SIG-M5 treated with dmso at 0.1 percent for 504 hours (cell line): Measurements from ENCODE around the gene KRTAP5-4.
A peak's percentile ranks its signal among the peaks of the same experiment; 100 is the strongest.
"Not testable (repeated sequence)": the region's sequence is repeated elsewhere in the genome, so short reads cannot be mapped to it uniquely, and the experiment has no call there.

Experiments used
- DNase-seq: peaks from one replicate; lab custom pipeline; 2025; ENCODE audit not compliant: unreplicated experiment; lab: John Stamatoyannopoulos, UW

The KRTAP5-4 gene

DNA sequence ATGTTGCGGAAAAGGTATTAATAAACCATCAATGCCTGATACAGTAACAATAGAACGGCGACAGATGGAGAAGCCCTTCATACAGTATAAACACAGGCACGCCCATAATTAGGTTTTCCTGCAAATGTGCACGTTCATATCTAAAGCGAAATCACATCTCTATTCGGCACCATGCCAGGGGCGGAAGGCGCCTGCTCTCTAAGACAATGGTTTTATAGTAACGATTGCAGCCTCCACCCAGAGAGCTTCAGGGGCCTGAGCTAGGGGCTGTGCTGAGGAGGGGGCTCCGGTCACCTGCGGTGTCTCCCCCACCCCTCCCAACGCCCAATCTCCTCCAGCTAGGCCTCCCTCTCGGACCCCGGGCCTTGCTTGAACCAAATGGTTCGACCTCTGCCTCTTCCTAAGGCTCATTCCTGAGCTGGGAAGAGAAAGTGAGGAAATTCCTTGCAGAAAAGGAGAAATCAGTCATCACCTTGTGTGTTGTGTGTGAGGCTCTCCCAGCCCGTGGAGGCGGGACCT is 17.2 kb upstream of the KRTAP5-4 start:
- DNase-seq: no peak

- DNase-seq: no peak
Measured at GRCh38 chr11:1638344-1638743, 16.4 kb upstream of the KRTAP5-4 start.

- no peak for DNase-seq
Measured at GRCh38 chr11:1637628-1638027, 15.7 kb upstream of the KRTAP5-4 start.

GRCh38 chr11:1636291-1636950 is 14.5 kb upstream of the KRTAP5-4 start:
- DNase-seq: no peak

- DNase-seq: no peak
Measured at GRCh38 chr11:1633864-1634263, 11.9 kb upstream of the KRTAP5-4 start.

DNA sequence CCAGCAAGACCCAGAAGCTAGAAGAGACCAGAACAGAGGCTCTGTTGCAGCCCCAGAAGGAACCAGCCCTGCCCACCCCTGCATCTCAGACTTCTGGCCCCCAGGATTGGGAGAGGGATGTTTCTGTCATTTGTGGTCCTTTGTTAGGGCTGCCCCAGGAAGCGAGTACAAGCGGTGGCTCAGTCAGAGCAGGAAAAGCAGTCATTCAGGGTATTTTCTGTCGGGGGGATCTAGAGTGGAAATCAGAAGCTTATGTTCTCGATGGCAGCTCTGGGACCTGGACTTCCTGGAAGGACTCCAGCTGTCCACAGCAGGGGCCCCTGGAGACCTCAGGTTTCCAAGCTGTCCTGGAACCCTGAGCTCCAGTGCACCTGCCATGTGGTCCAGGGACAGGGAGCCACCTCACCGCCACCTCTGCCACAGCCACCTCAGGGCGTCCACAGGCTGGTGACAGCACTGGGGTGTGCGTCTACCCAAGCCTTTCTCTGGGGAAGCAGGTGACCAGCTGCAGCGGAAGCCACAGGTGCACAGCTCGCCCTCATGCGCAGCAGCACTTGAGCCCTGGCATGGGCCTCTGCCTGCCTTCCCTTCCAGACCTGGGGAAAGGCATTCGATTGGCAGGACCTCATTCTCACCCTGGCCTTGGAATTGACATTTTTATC is 10.2 kb upstream of the KRTAP5-4 start:
- DNase-seq: no peak

DNA sequence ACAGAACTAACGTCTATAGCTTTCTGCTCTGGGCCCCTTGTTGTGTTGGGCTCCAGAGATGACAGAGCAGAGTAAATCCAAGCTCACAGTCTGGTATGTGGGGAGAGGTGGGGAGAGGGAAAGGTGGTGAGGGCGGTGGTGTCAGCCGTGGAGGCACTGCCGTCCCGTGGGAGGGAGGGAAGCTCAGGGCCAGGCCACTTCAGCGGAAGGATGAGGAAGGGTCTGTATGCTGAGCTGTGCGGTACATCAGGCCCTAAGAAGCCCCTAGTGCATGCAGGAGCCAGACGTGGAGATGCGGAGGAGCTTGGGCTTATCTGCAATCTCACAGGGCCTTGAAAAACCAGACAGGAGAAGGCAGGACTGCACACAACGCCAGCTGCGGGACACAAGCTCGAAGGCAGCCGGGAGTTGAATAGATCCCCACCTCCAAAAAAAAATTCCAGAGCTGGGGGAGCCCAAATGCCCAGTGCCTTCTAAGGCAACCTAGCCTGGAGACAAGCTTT is 9.2 kb upstream of the KRTAP5-4 start:
- no peak for DNase-seq

DNA sequence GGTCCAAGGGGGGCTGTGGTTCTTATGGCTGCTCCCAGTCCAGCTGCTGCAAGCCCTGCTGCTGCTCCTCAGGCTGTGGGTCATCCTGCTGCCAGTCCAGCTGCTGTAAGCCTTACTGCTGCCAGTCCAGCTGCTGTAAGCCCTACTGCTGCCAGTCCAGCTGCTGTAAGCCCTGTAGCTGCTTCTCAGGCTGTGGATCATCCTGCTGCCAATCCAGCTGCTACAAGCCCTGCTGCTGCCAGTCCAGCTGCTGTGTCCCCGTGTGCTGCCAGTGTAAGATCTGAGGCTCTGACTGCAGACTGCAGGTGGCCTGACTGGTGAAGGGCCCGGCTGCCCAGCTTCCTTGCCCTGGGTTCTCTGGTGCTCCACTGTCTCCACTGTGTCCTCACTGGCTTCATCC is 8.3 kb upstream of the KRTAP5-4 start:
- DNase-seq: no peak

GRCh38 chr11:1629326-1630185 is 7.6 kb upstream of the KRTAP5-4 start, which contains the start of gene KRTAP5-5:
Gene KRTAP5-5, plus strand, starts transcription at chr11:1629775. Its CDS starts 66 bp downstream, at chr11:1629841.
- DNase-seq: no peak

DNA sequence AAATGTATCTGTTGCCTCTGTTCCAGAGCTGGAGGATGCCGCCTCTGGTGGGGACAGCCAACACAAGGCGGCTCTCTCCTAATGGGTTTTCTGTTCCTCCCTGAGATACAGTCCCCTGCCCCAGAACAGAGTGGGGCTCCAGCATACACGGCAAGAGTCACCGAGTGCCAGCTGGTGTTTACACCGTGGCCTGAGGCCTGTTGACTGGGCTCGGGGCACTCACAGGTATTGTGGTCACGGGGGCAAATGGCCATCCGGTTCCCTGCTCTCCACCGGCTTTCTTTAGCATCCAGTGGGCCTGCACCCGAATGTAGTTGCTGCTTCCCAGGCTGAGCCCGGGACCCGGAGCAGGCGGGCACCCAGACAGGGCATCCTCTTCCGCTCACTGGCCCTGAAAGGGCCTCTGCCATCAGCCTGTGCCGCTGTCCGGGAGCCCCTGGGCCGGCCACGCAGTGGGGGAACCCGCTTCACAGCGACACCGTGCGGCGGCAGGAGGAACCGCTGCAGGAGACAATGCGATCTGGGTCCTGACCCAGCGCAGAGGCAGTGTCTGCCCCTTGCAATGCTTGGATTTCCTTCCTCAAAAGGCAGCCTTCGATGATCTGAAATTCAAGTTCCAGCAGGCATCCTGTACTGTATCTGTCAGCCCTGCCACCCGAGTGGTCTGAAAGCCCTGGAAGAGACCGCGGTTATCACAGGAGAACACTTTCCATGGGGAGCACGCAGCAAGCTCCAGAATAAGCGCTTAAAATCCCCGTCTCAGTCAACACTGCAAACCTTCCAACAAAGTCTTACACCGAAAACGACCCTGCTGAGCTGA is 6.8 kb upstream of the KRTAP5-4 start:
- DNase-seq: peak; percentile 16

DNA sequence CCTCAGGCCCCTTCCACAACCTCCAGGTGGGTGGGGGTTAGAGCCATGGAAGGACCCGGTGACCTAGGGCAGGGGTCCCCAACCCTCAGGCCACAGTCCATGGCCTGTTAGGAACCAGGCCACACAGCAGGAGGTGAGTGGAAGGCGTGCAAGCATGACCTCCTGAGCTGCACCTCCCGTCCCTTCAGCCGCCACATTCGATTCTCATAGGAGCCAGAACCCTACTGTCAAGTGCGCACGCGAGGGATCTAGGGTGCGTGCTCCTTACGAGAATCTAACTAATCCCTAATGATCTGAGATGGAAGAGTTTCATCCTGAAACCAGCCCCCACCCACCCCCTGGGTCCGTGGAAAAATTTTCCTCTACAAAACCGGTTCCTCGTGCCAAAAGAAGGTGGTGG is 3.6 kb upstream of the KRTAP5-4 start:
- no peak for DNase-seq

GRCh38 chr11:1624621-1625020 is 2.7 kb upstream of the KRTAP5-4 start:
- no peak for DNase-seq

GRCh38 chr11:1623716-1624115 is 1.8 kb upstream of the KRTAP5-4 start:
- DNase-seq: no peak

GRCh38 chr11:1619449-1619848 is 2.5 kb downstream of the KRTAP5-4 start:
- DNase-seq: no peak

DNA sequence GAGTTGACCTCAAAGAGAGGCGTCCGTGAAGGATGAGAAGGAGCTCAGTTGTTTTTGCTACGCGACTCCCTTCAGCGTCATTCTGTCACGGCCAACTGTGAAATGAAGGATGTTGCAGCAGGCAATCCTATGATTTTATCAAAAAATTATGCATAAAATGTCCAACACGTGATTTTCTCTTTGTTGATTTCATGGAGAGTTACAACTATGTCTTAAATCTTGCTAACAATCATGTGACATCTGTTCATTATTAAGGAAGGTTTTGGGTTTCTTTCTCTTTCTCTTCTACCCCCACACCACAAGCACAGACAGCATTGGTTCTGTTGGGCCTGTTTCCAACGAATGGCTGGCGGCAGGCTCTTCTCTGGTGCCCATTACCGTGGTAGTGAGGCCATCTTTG is 3.7 kb downstream of the KRTAP5-4 start:
- no peak for DNase-seq

DNA sequence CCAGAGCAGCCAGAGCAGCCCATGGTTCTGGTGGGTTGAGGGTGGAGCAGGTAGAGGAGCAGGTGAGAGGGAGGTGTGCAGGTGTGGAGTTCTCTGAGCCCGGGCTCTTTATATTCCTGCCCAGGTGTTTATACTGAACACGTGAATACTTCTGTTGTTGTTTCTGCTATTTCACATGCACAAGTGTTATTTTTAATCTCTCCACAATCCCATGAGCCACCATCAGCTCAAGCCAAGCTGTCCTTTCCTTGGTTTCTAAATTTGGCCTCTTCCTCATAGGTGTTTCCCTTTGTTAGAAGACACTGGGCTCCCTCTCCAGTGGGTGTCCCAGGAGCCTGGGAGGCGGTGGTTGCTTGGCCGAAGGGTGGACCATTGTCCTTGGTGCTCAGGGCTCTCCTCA is 13.6 kb downstream of the KRTAP5-4 start, which contains the start of gene KRTAP5-3:
KRTAP5-3 (minus strand) TSS at position 101 of the 400 bp plus-strand sequence; CDS start at position 23, 78 bp downstream.
- DNase-seq: no peak

- not testable (repeated sequence) for DNase-seq
Measured at GRCh38 chr11:1607901-1608300, 14.0 kb downstream of the KRTAP5-4 start.

- not testable (repeated sequence) for DNase-seq
Measured at GRCh38 chr11:1607156-1607845, 14.6 kb downstream of the KRTAP5-4 start.

- not testable (repeated sequence) for DNase-seq
Measured at GRCh38 chr11:1605923-1606322, 16.0 kb downstream of the KRTAP5-4 start.

- DNase-seq: no peak
Measured at GRCh38 chr11:1604711-1605110, 17.2 kb downstream of the KRTAP5-4 start.
